Kidney epithelial cell (primary cell): ENCODE data around the gene NUDT19. TPM values are rescaled to one million over a fixed set of nuclear protein-coding genes. Genes with fewer than 3 reads are reported as not detected.
"Not testable (repeated sequence)": the region's sequence is repeated elsewhere in the genome, so short reads cannot be mapped to it uniquely, and the experiment has no call there.

Source experiments
- DNase-seq: peaks from one replicate; pipeline ENCODE4 v3.0.0-alpha.2; 2010; ENCODE audit warnings: low read depth
- H3K27me3 ChIP-seq: 2 replicates; pipeline ENCODE4 v1.6.0; 2011; ENCODE audit warnings: low read length; ENCODE audit not compliant: control insufficient read depth, insufficient read depth
- H3K36me3 ChIP-seq: 2 replicates; pipeline ENCODE4 v1.5.1; 2011; ENCODE audit warnings: low read length; ENCODE audit not compliant: control insufficient read depth, insufficient read depth
- H3K4me3 ChIP-seq: 2 replicates; pipeline ENCODE4 v1.5.1; 2011; ENCODE audit warnings: low read depth, mild to moderate bottlenecking, control low read depth, low read length
- CTCF ChIP-seq: IDR thresholded peaks from 2 replicates; pipeline ENCODE4 v1.5.1; 2011; ENCODE audit warnings: mild to moderate bottlenecking, moderate library complexity, low read length, control low read depth, inconsistent platforms; ENCODE audit not compliant: insufficient read depth, poor library complexity, severe bottlenecking
- total RNA-seq: library from RNA; depleted of rRNA; stranded (reverse); fragments of >200 nt; gene quantifications from 2 replicates; pipeline ENCODE4 v1.2.3, GENCODE V29; 2015

NUDT19 gene
- total RNA-seq, 1 donor from 2014 or later = 12.8 TPM

- no peaks in the 10 kb centered on the region for H3K27me3 ChIP-seq
- no peak overlapping the region for H3K4me3 ChIP-seq
- no peak for DNase-seq
- TF ChIP-seq CTCF = no peak
- H3K36me3 ChIP-seq = peaks cover under 1% of the 10 kb centered on the region
Observed at GRCh38 chr19:32688311-32688710, 3.3 kb upstream of the NUDT19 start.

- peak overlapping the region; percentile 41 for H3K4me3 ChIP-seq
- no peak for DNase-seq
- no peak for TF ChIP-seq CTCF
- H3K27me3 ChIP-seq = no peaks in the 10 kb centered on the region
- H3K36me3 ChIP-seq = peaks cover 2% of the 10 kb centered on the region
Observed at GRCh38 chr19:32691952-32692726, 518 bp downstream of the NUDT19 start.

- no peaks in the 10 kb centered on the region for H3K27me3 ChIP-seq
- TF ChIP-seq CTCF = no peak
- peak overlapping the region; percentile 41 for H3K4me3 ChIP-seq
- DNase-seq = no peak
- peaks cover 2% of the 10 kb centered on the region for H3K36me3 ChIP-seq
Observed at GRCh38 chr19:32692727-32693061, 1.1 kb downstream of the NUDT19 start.

- DNase-seq, H3K36me3 ChIP-seq, H3K27me3 ChIP-seq: not testable (repeated sequence)
- peak overlapping the region; percentile 41 for H3K4me3 ChIP-seq
Observed at GRCh38 chr19:32693151-32694108, 1.8 kb downstream of the NUDT19 start.

- DNase-seq, H3K27me3 ChIP-seq, H3K4me3 ChIP-seq, H3K36me3 ChIP-seq: not testable (repeated sequence)
Observed at GRCh38 chr19:32694316-32694715, 2.7 kb downstream of the NUDT19 start.

GRCh38 chr19:32694851-32695250 is 3.2 kb downstream of the NUDT19 start:
- not testable (repeated sequence) for DNase-seq, H3K36me3 ChIP-seq, H3K27me3 ChIP-seq, H3K4me3 ChIP-seq

- DNase-seq, H3K36me3 ChIP-seq, H3K4me3 ChIP-seq, H3K27me3 ChIP-seq: not testable (repeated sequence)
Observed at GRCh38 chr19:32695506-32695905, 3.9 kb downstream of the NUDT19 start.

- H3K27me3 ChIP-seq, H3K36me3 ChIP-seq, H3K4me3 ChIP-seq, DNase-seq: not testable (repeated sequence)
Observed at GRCh38 chr19:32696771-32697170, 5.2 kb downstream of the NUDT19 start.

- H3K4me3 ChIP-seq, DNase-seq, H3K27me3 ChIP-seq, H3K36me3 ChIP-seq: not testable (repeated sequence)
Observed at GRCh38 chr19:32700129-32700528, 8.5 kb downstream of the NUDT19 start.
